NCI-H1048 (cell line): ENCODE data around the gene MEIKIN.

Experiments used
- DNase-seq: peaks from one replicate; lab custom pipeline; 2025; lab: John Stamatoyannopoulos, UW

Gene MEIKIN, protein sequence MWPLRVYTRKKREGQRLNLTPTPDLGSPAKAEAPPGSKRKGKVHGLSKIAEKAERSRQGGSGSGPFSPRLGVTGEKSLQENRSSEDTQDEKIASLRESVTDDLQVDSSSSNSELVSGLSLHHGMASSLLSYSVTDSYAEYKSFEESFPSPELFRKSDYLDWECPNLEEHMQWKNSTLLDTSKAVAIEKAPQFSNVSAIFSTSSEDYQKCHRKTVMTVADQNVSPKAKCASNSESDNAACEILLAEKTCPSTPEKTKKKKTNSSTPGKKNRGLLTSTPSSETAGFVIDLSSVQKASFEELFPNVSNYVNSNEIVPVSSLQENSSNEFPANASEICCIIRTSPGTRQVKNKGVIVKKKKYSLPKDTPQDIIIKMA

DNA sequence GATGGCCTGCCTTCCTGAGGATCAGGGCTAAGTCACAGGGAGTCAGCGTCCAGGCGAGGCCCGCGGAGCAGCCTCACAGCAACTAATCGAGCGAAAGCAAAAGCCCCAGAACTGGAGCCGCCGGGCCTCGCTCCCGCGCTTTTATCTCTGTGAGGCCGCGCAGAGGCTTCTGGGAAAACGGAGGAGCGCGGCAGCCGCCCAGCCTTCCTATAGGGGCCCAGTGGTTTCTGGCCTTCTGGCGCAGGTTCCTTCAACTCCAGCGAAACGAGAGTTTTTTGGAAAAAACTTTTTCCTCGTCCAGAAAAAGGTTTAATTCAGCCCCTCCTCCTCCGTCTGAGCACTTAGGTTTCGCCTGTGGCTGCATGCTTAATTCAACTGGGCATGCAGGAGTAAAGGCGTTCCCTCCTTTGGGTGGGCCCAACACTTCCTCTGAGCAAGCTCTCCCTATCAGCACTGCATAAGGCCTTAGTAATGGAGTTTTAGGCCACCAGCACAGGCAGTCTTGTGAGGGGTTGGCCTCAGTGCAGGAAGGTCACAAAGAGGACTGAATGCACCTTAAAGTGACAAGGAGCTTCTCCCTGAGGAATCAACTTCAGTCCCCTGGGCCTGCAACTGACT, at the start of gene MEIKIN:
TSS of gene MEIKIN (minus strand) at position 113 of the 618 bp plus-strand sequence. CDS start 158 bp downstream, outside the sequence.
- DNase-seq = no peak

DNA sequence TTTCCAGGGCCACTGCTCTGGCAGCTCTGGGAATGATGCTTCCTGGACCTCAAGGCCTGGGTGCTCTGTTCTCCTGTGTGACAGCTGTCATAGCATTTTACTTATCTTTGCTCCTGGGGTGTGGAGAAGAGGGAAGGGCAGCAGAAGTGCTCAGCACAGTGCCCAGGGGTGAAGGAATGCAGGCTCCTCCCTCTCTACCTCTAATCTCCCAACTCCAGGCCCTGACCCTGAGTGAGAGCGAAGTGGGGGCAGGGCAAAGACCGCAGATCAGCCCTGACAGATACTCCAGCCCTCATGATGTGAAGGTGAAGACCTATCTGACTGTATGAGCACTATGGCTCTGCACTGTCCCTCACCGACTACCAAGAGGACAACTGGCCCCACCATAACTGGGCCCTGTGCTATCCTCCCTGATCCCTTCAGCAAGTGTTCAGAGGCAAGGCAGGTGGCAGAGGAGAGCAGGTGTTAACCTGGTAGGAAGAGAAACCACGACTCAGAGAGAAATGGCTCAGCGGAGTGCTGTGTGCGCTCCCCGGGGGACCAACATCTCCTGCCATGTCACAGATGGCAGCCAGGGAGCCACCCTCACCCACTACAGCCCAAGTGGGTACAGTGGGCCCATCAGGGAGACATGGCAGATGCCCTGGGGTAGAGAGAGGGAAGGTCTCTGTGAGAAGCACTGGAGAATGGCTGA, 49.2 kb upstream of the MEIKIN start:
- DNase-seq = no peak

DNA sequence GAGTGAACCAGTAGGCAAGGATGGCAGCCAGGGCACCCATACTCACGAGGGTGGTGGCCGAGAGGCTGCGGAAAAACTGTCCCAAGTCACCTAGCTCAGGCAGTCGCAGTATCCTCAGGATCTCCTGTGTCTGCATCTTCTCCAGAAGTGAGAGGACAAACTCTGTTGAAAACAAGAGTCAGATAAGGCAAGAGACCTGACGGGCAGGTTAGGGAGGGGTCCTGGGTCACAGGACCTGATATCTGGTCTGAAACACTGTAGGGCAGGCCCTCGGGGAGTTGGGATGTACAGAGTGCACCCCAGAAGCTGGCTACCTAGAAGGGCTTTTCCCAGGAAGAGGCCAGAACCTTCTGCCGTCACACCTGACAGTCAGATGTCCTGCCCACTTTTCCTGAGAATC, 48.6 kb upstream of the MEIKIN start:
- DNase-seq = no peak

DNA sequence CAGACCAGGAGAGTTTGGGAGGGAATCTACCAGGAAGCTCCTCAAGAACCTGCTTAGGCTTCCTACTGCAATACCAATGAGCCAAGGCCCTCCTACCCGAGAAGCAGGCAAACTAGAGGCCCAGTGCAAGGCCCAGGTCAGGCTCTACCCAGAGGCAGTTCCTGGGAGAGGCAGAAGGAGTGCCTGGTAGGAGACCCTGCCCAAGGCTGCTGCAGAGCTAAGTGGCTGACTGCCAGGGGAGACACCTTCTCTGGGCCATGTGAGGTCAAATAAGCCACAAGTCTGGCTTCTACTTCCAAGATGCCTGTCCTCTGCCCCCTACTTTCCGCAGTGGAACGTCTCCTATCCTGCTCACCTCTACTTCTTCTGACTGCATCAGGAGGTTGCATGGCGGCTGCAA, 48.2 kb upstream of the MEIKIN start:
- no peak for DNase-seq

DNA sequence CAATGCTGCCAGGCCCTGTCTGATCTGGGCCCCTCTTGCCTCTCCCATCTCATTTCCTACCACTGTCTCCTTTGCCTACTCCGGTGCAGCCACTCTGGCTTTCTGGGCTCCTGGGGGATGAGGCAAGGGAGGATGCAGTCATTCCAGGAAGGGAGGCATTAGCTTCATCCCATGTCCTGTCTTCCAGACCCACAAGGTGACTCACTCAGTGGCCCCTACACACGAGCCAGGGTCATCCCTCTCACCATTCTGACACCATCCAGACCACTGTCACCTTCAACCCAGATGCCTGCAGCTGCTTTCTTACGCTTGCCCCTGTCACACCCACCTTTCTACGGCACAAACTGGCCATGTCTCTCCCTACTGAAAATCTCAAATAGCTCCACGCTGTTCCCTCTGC, 46.9 kb upstream of the MEIKIN start:
- no peak for DNase-seq

DNA sequence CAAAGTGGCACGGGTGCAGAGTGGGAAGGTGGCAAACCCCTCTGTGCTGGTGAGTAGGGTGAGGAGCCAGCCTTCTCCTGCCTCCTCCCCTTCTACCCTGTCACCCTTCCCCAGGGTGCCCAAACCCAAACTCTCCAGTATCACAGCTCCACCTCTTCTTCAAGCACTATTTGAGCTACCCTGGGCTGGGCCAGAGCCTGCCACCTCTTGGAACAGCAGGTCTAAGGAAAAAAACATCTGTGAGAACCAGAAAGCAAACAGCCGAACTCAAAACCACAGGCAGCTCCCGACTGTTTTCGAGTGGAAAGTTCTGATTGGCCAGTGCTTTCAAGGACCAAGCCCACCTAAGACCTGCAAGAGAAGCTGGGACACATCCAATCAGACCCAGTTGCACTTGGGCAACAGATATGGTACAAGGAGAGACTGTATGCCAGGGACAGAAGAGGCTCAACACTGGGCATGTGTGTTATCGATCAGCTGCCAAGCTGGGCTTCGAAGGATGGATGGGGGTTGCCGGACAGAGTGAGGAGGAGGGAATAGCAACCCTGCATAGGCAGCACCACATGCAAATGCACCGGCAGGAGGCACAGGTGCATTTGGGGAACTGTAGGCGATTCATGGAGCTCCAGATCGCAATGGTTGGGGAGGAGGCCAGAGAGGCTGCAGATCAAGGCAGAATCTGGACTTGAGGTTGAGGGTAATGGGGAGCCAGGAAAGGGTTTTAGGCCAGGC, 46.3 kb upstream of the MEIKIN start:
- no peak for DNase-seq

DNA sequence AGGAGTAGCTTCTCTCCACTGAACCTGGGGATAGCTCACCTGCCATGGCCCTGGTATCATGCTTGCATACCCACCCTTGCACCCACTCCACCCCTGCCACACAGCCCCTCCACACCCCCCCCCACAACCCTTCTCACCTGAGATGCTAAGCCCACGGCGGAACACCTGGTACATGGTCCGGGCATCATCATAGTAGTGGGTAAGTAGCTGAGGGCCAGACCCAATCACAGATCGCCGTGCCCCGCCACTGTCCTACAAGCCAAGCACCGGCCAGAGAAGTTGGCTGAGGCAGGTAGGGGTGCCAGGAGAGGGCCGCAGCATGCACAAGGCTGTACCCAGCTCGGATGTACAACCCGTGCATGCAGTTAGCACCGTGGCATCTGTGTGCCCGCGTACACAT, 45.3 kb upstream of the MEIKIN start:
- DNase-seq = no peak

DNA sequence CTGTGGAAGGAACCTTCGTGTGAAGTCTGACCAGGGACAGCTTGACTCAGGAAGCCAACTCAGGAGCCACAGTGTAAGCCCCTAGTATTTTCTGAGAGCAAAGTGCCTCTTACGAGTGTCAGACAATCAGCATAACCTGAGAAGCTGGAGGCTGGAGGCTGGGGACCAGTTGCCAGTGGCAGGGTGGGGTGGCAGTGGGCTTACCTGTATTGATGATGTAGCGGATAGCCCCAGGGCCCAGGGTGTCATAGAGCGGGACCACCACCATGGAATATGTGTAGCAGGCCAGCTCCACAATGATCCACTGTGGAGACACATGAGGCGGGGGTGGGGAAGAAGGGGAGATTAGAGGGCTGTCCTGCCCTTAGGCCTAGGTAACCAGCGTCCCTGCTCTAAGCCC, 43.1 kb upstream of the MEIKIN start:
- DNase-seq = no peak

DNA sequence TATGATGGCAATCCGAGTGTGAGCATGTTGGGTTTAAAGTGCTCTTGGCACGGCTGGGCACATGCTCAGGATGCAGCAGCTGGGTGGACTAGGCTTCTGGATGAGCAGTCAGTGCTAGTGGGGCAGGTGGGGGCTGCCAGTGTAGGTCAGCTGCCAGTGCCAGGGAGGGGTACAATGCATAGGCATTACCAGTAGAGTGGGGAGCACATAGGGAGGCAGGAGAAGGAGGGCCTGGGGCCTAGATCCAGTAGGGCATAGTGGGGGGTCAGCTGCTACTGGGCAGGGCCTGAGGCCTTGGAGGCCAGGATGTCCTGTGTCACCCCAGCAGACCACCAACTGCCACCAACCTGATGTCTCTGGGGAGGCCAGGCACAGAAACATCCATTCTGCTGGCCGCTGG, 41.8 kb upstream of the MEIKIN start:
- no peak for DNase-seq

DNA sequence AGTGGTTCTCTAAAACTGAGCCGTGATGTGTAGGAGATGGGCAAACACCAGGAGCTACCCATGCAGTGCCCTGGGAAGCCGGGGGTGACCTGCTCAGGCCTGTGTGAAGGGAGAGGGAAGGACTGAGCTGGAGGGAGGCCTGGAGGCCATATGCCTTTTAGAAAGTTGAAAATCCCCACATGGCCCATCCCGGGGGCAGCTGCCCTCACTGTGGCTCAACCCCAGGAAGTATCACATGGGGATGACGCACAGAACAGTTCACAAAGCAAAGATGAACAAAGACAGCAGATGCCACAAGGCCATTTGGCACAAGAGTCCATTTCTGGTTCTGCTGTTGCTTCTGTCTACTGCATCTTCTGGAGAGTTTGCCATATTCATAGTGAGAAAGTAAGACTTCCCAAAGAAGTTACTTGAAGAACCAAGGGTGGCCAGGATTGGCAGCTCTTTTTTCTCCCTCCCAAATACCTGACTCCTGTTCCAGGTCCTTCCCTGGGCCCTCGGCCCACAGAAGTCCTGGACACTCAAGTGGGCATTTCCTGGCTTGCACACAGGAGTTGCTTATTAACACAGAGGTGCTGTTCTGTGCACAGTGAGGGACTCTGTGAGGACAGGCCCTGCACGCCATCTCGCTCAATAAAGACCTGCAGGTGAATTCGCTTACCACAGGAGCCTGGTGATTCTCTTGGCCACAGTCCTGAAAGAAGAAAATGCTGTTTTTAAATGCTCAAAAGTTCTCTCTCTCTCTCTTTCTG, 40.9 kb upstream of the MEIKIN start:
- no peak for DNase-seq

DNA sequence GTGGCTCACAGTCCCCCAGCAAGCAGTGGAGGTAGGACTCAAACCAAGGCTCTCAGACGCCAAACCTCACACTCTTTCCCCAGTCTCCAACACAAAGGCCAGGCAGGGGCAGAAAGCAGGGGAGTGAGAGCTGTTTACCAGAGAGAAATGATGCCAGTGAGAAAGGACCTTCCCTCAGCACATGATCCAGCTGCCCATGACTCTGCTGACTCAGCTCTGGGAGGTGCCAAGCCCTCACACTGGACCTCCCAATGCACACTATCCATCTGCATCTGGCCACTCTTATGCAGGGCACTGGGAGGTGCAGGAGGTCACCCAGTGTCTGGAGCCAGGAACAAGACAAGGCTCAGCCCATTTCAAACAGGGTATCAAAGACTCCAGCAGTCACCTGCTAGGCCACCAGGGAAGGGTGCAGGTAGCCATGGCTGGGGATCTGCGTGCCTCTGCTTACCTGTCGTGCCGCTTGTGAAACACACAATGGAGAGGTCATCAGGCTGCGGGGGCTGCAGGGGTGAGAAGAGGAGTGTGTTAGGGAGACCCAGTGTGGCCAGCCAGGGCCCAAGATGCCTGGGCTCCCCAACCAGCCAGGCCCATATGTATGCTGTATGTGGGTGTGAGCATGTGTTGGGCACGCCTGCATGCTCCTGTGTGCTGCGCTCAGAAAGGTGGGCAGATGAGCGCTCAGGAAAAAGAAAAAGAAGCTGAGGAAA, 39.6 kb upstream of the MEIKIN start:
- DNase-seq = no peak

DNA sequence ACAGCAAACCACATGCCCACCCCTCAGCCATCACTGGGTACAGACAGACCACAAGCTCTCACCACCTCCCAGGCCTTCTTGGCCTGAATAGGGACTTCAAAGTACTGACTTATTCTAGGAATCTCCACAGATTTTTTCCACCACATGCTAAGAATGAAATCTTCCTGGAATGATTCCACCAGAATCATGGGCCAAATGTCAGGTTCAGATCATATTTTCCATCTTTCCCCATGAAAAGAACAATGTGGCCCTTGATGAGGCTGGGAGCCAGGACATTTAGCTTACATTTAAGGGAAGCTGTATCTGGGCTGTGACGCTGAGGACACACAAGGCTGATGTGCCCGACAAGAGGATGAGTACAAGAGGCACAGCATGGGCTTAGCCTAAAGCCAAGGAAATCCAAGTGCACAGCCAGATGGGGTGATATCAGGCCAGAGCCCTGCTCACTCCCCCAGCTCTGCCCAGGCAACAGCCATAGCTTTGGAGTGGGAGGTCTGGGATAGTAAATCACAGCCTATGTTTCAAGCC, 37.8 kb upstream of the MEIKIN start:
- DNase-seq = no peak

DNA sequence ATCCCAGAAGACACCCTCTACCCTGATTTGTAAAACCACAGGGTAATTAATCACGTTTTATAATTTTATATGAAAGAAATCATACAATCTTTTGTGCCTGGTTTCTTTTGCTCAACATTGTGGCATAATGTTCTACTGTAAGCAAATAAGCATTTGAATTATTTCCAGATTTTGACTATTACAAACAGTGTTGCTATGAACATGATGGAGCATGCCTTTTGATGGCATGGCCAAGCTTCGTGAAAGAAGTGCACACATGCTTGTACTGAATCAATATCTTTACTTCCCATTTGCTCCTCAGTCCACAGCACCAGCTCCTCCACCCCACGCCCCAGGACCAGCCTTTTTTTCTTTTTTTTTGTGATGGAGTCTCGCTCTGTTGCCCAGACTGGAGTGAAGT, 36.1 kb upstream of the MEIKIN start:
- DNase-seq = no peak

DNA sequence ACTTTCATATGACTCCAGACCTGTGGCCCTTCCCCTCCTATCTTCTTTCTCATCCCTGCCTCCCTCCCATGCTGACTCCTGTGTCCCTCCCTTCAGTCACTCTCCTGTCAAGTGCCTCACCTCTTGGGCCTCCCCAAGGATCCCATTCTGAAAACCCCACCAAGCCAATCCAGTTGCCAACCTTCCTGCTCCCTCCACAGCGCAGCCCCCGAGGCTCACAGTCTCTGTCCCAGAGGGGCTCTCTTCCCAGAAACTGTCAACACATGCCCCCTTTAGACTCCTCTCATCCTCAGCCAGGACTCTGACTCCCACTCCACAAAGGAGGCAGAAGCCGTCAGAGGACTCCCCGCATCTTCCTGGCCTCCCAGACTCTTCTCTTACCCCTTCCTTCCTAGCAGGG, 35.2 kb upstream of the MEIKIN start:
- DNase-seq = no peak

DNA sequence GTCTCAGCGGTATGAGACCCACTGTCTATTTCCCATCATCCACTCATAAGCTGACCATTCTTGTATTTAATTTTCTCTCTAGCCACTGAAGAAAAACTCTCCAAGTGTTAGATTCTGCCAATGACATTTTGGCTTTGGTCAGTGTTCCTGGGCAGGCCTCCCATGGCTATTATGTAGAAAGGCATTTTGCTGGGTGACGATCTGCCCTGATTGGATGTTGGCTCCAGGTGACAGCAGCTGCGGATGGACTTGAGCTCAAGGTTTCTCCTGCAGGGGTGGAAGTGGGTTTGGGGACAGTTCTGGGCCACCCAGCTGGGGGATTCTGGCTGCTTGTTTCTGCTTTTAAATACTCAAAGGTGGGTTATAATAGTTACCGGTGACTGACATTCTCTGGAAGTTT, 34.4 kb upstream of the MEIKIN start:
- no peak for DNase-seq

DNA sequence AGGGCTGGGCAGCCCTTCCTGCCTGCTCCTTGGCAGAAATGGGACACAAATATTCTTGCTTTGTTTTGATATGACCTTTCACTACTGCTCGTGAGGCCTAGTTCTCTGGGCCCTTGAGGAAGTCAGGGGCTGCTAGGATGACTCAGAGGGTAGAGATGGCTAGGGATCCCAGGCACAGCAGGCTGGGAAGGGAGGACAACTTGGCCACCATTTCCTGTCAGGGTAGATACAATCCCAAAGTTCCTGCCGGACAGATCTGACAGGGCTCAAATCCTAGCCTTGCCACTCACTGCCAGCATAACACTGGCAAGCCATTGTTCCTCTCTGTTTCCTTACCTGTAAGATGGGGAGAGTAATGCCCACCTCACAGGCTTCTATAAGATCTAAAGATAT, 31.7 kb upstream of the MEIKIN start:
- DNase-seq = no peak

DNA sequence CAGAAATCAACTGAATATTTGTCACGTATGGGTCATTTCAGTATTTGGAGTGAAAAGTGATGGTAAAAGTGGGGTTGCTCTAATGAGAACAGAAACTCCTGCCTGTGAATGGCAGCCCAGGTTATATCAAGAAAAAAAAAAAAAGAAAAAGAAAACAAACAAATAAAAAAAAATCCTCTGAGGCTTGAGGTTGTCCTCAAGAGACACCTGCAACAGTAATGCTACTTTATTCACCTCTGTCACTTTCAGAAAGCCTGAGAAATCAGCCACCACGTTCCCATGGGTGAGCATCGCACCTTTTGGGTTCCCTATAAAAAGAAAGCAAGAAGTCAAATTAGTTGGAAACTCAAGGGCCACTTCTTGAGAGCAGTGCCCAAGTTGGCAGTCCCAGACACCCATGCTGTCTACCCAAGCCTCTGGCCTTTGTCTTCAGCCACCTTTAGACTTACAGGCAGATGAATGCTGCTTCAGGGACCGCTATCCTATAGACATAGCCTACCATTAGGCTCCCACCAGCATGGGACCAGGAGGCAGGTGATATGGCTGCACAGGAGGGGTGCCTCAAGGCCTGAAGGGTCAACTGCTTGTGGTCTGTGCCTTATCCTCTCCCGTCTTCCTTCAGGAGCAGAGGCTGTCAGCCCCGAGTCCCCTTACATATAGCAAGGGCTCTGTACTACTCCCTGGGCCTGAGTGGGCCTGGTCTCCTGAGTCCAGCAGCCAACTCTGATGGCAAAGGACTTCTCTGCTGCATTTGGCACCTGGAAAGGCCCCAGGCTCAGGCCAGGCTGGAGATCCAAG, 31.1 kb upstream of the MEIKIN start:
- no peak for DNase-seq

DNA sequence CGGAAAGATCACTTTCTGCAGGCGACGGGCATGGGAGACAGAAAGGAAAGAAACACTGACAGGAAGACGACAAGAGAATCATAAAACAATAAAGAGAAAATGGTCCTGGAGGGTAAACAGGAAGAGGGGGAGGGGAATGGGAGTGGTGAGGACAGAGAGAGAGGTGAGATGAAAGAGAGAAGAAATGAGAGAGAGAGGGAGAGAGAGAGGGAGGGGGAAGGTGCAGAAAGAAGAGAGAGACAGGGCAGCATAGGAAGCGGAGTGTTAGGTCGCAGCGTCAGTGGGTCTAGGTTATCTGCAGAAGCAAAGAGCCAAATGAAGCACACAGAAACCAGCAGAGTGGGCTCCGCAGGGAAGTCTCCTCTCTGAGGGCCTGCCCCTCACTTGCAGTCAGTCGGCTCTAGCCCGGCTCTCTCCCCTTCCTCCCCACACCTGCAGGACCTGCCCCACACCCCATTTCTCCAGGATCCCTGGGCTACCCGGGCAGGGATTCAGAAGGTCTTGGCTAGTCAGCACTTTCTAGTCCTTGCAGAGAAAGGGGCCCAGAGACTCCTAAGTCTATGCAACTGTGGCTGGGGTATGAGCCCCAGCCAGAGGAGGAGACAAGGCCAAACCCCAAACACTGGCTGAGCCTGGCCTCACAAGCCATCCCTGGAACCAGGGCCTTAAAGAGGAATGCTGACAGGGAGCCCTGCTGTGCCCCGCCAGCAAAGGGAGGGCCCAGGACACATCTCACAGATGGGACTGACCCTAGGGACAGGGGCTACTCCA, 29.7 kb upstream of the MEIKIN start:
- no peak for DNase-seq

DNA sequence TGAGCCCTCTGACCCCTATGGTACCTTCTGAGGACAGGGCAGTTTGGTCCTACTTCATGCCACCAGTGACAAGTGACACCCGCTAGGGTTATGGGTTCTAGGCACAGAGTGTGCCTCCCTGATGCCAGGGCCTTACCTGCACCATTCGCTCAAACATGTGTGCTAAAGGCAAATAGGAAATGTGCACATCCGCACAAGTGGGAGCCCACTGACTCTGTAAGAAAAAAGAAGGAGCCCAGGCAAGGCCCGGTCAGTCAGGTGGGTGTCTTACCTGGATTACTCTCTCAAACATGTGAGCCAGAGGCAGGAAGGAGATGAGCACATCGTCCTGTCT, 29.1 kb upstream of the MEIKIN start:
- no peak for DNase-seq

DNA sequence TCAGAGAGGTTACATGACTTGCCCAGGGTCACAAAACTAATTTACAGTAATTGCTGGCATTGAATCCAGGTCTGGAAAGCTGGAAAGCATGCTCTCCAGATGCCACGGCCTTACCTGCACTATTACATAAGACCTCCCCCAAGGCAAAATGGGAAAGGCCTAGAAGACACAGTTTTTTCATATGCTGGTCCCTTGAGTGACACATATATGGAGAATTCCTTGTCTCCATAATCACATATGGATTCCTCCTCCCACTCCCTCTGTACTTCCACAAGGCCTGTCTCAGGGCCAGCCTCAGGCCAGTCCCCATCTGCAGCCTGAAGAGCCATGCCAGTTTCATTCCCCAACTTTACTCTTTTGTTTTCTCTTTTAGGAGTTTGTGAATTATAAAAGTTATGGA, 28.6 kb upstream of the MEIKIN start:
- DNase-seq = no peak
